Measurements from ENCODE around the gene LAYN. TPM values are rescaled to one million over a fixed set of nuclear protein-coding genes. Genes with fewer than 3 reads are reported as not detected.
A peak's percentile ranks its signal among the peaks of the same experiment; 100 is the strongest.

The LAYN gene
- total and polyA plus RNA-seq, 7 donors: 0.60 to 12.6 (median 8.0) TPM

GRCh38 chr11:111562692-111563389, 22.3 kb downstream of the LAYN start:
- WGBS, 3 donors: 85 to 92% (median 92%) methylated on average over 10 of the region's 10 CpGs
- TF ChIP-seq CTCF (IDR thresholded peaks at IDR 0.05): no peak
- intact Hi-C loops (cut with DNase I): no loop called here

GRCh38 chr11:111565114-111565720, 24.7 kb downstream of the LAYN start:
- H3K36me3 ChIP-seq (ENCODE audit: insufficient read depth in 1 of 2, low read depth in 1 of 2): peaks cover 0 to 3% of the 10 kb centered on the region in 2 donors
- WGBS, 3 donors: 59 to 71% (median 64%) methylated on average over 4 of the region's 4 CpGs
- no peak overlapping the region for H3K4me3 ChIP-seq
- H3K4me1 ChIP-seq: peaks cover 8% of the 10 kb centered on the region
- TF ChIP-seq CTCF (IDR thresholded peaks at IDR 0.05): peak; percentile 96
- H3K27me3 ChIP-seq (ENCODE audit: insufficient read depth in 3 of 3, low read length in 2 of 3): no peaks in the 10 kb centered on the region
- intact Hi-C loops (cut with DNase I): loop anchor here (5.0 kb wide), 2 partner anchors 212 to 277 kb away; no protein-coding TSS in a partner anchor
- DNase-seq: peak in 1 of 2 donors; percentile 27
- H3K9me3 ChIP-seq: no peaks in the 10 kb centered on the region
- no peak overlapping the region for H3K27ac ChIP-seq
- peak; percentile 60 to 88 (median 75) for ATAC-seq

More at GRCh38 chr11:111562692-111563389, 22.3 kb downstream of the LAYN start:
- Histone ChIP-seq H3K27ac (no peak overlapping the region), H3K4me1 (peaks cover 8% of the 10 kb centered on the region), H3K27me3 (ENCODE audit: insufficient read depth in 3 of 3, low read length in 2 of 3) (no peaks in the 10 kb centered on the region), H3K9me3 (no peaks in the 10 kb centered on the region), H3K36me3 (ENCODE audit: insufficient read depth in 1 of 2, low read depth in 1 of 2) (peaks cover 2 to 3% of the 10 kb centered on the region in 2 donors), H3K4me3 (no peak overlapping the region)
- DNase-seq (no peak), ATAC-seq (no peak)

GRCh38 chr11:111566324-111566723, 25.8 kb downstream of the LAYN start:
- H3K27me3 ChIP-seq (ENCODE audit: insufficient read depth in 3 of 3, low read length in 2 of 3): no peaks in the 10 kb centered on the region
- TF ChIP-seq CTCF (IDR thresholded peaks at IDR 0.05): no peak
- DNase-seq (no peak), ATAC-seq (no peak)
- no peaks in the 10 kb centered on the region for H3K9me3 ChIP-seq
- intact Hi-C loops (cut with DNase I): loop anchor here (5.0 kb wide), 2 partner anchors 211 to 276 kb away; no protein-coding TSS in a partner anchor
- 76 to 85% (median 80%) methylated on average over 7 of the region's 7 CpGs for WGBS, 3 donors
- H3K27ac ChIP-seq: no peak overlapping the region
- H3K4me3 ChIP-seq: no peak overlapping the region
- H3K4me1 ChIP-seq: peaks cover 8% of the 10 kb centered on the region
- no peaks in the 10 kb centered on the region for H3K36me3 ChIP-seq (ENCODE audit: insufficient read depth in 1 of 2, low read depth in 1 of 2)

- intact Hi-C loops (cut with DNase I): loop anchor here (5.0 kb wide), 2 partner anchors 208 to 273 kb away; no protein-coding TSS in a partner anchor
- WGBS, 3 donors: 47 to 67% (median 66%) methylated on average over 4 of the region's 4 CpGs
These were observed 29.0 kb downstream of the LAYN start for GRCh38 chr11:111569476-111569875.

More at GRCh38 chr11:111569476-111569875, 29.0 kb downstream of the LAYN start:
- no peak for TF ChIP-seq CTCF (IDR thresholded peaks at IDR 0.05)
- no peaks in the 10 kb centered on the region for H3K36me3 ChIP-seq (ENCODE audit: insufficient read depth in 1 of 2, low read depth in 1 of 2)
- ATAC-seq (no peak), DNase-seq (no peak)
- no peaks in the 10 kb centered on the region for H3K27me3 ChIP-seq (ENCODE audit: insufficient read depth in 3 of 3, low read length in 2 of 3)
- H3K27ac ChIP-seq: no peak overlapping the region
- H3K4me1 ChIP-seq: peaks cover 12% of the 10 kb centered on the region
- no peaks in the 10 kb centered on the region for H3K9me3 ChIP-seq
- H3K4me3 ChIP-seq: no peak overlapping the region

Data from psoas muscle (tissue), 8 donors.